Tibial artery (tissue), 4 donors: Measurements from ENCODE around the gene EML6.
A peak's percentile ranks its signal among the peaks of the same experiment; 100 is the strongest.

Experiments used
- DNase-seq, 2 donors: peaks; one replicate each; pipeline ENCODE4 v3.0.0-alpha.2; 2019
- H3K27ac ChIP-seq, 2 donors: fragments of 200-600 bp; sonication (generic) in 1 of 2; 1 replicate in 1 of 2; 2 replicates in 1 of 2; pipeline ENCODE4 v1.5.1; 2018 to 2019; ENCODE audit warnings: mild to moderate bottlenecking in 1 of 2
- H3K27me3 ChIP-seq, 2 donors: fragments of 200-600 bp; sonication (generic) in 1 of 2; one replicate each; pipeline versions ENCODE4 v1.5.1 to v1.6.0; 2016 to 2019
- H3K36me3 ChIP-seq, 3 donors: fragments of 200-600 bp; sonication (generic) in 2 of 3; one replicate each; pipeline ENCODE4 v1.5.1; 2016 to 2019; ENCODE audit warnings: mild to moderate bottlenecking in 2 of 3
- H3K4me1 ChIP-seq, 4 donors: fragments of 200-600 bp; sonication (generic) in 2 of 4; 1 replicate in 3 of 4; 2 replicates in 1 of 4; pipeline ENCODE4 v1.5.1; 2016 to 2019
- H3K4me3 ChIP-seq, 2 donors: fragments of 200-600 bp; sonication (generic) in 1 of 2; 1 replicate in 1 of 2; 2 replicates in 1 of 2; pipeline ENCODE4 v1.5.1; 2018 to 2019; ENCODE audit warnings: mild to moderate bottlenecking in 2 of 2
- H3K9me3 ChIP-seq, 3 donors: fragments of 200-600 bp; sonication (generic) in 1 of 3; one replicate each; pipeline ENCODE4 v1.5.1; 2016 to 2019
- CTCF ChIP-seq, 2 experiments: fragments of 200-600 bp in 1 of 2; fragments of 450-650 bp in 1 of 2; IDR thresholded peaks; one replicate each; pipeline ENCODE4 v1.5.1; 2017 to 2019; ENCODE audit warnings: antibody characterized with exemption in 2 of 2, mild to moderate bottlenecking in 1 of 2, moderate library complexity in 1 of 2
- intact Hi-C: fragments of 100-400 bp; cut with DNase I; formaldehyde crosslinking; loops from one replicate; pipeline ENCODE4 v1.15.0; 2023; ENCODE audit warnings: low total_unique reads

EML6 gene

GRCh38 chr2:55014962-55015939, 291.8 kb downstream of the EML6 start:
- peak overlapping the region in 1 of 2 donors; percentile 6 for H3K27ac ChIP-seq

GRCh38 chr2:55017428-55017827, 294.0 kb downstream of the EML6 start:
- no peak overlapping the region for H3K4me3 ChIP-seq
- no peak for DNase-seq
- H3K4me1 ChIP-seq = peaks cover 0 to 65% (median 20%) of the 10 kb centered on the region in 4 donors
- no peak for TF ChIP-seq CTCF (IDR thresholded peaks at IDR 0.05)
- H3K27ac ChIP-seq = no peak overlapping the region
- peaks cover 0 to 5% (median 0%) of the 10 kb centered on the region in 3 donors for H3K9me3 ChIP-seq
- no peaks in the 10 kb centered on the region for H3K27me3 ChIP-seq
- no peaks in the 10 kb centered on the region for H3K36me3 ChIP-seq
- intact Hi-C loops = no loop called here

More at GRCh38 chr2:55014962-55015939, 291.8 kb downstream of the EML6 start:
- no peaks in the 10 kb centered on the region for H3K27me3 ChIP-seq
- TF ChIP-seq CTCF (IDR thresholded peaks at IDR 0.05) = peak; percentile 59 to 64
- intact Hi-C loops = no loop called here
- no peaks in the 10 kb centered on the region for H3K36me3 ChIP-seq
- peaks cover 0 to 74% (median 28%) of the 10 kb centered on the region in 4 donors for H3K4me1 ChIP-seq
- peaks cover 0 to 2% (median 0%) of the 10 kb centered on the region in 3 donors for H3K9me3 ChIP-seq
- peak in 1 of 2 donors; percentile 41 for DNase-seq
- H3K4me3 ChIP-seq = no peak overlapping the region

GRCh38 chr2:55017880-55018279, 294.4 kb downstream of the EML6 start:
- no peak for TF ChIP-seq CTCF (IDR thresholded peaks at IDR 0.05)
- Histone ChIP-seq H3K9me3 (peaks cover 0 to 5% (median 0%) of the 10 kb centered on the region in 3 donors), H3K4me3 (no peak overlapping the region), H3K27ac (no peak overlapping the region), H3K36me3 (no peaks in the 10 kb centered on the region), H3K4me1 (peaks cover 0 to 63% (median 21%) of the 10 kb centered on the region in 4 donors), H3K27me3 (no peaks in the 10 kb centered on the region)
- no peak for DNase-seq
- intact Hi-C loops = no loop called here

- peaks cover 0 to 5% (median 0%) of the 10 kb centered on the region in 3 donors for H3K9me3 ChIP-seq
- peaks cover 0 to 63% (median 20%) of the 10 kb centered on the region in 4 donors for H3K4me1 ChIP-seq
- H3K36me3 ChIP-seq = no peaks in the 10 kb centered on the region
- H3K27ac ChIP-seq = no peak overlapping the region
- intact Hi-C loops = no loop called here
- H3K27me3 ChIP-seq = no peaks in the 10 kb centered on the region
- TF ChIP-seq CTCF (IDR thresholded peaks at IDR 0.05) = no peak
- no peak for DNase-seq
- H3K4me3 ChIP-seq = no peak overlapping the region
Observed at GRCh38 chr2:55018619-55019018, 295.2 kb downstream of the EML6 start.

- no peak for TF ChIP-seq CTCF (IDR thresholded peaks at IDR 0.05)
- no peaks in the 10 kb centered on the region for H3K36me3 ChIP-seq
- H3K4me3 ChIP-seq = no peak overlapping the region
- DNase-seq = no peak
- intact Hi-C loops = no loop called here
- no peaks in the 10 kb centered on the region for H3K27me3 ChIP-seq
- peaks cover 0 to 63% (median 21%) of the 10 kb centered on the region in 4 donors for H3K4me1 ChIP-seq
- peaks cover 0 to 5% (median 0%) of the 10 kb centered on the region in 3 donors for H3K9me3 ChIP-seq
- no peak overlapping the region for H3K27ac ChIP-seq
Observed at GRCh38 chr2:55019526-55020258, 296.2 kb downstream of the EML6 start.
